Measurements from ENCODE around the gene EPHA3.

- TF ChIP-seq, protein P1, sequence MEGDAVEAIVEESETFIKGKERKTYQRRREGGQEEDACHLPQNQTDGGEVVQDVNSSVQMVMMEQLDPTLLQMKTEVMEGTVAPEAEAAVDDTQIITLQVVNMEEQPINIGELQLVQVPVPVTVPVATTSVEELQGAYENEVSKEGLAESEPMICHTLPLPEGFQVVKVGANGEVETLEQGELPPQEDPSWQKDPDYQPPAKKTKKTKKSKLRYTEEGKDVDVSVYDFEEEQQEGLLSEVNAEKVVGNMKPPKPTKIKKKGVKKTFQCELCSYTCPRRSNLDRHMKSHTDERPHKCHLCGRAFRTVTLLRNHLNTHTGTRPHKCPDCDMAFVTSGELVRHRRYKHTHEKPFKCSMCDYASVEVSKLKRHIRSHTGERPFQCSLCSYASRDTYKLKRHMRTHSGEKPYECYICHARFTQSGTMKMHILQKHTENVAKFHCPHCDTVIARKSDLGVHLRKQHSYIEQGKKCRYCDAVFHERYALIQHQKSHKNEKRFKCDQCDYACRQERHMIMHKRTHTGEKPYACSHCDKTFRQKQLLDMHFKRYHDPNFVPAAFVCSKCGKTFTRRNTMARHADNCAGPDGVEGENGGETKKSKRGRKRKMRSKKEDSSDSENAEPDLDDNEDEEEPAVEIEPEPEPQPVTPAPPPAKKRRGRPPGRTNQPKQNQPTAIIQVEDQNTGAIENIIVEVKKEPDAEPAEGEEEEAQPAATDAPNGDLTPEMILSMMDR (IDR thresholded peaks at IDR 0.05 in 4 of 5, conservative IDR thresholded peaks at IDR 0.05 in 1 of 5): no peak
- no peak for TF ChIP-seq POLR2A (IDR thresholded peaks at IDR 0.05)
These were observed 367.1 kb downstream of the EPHA3 start for GRCh38 chr3:89474333-89475130.

All from gastrocnemius medialis (tissue), 4 donors.